ENCODE results near the gene TMEM88.

DNA sequence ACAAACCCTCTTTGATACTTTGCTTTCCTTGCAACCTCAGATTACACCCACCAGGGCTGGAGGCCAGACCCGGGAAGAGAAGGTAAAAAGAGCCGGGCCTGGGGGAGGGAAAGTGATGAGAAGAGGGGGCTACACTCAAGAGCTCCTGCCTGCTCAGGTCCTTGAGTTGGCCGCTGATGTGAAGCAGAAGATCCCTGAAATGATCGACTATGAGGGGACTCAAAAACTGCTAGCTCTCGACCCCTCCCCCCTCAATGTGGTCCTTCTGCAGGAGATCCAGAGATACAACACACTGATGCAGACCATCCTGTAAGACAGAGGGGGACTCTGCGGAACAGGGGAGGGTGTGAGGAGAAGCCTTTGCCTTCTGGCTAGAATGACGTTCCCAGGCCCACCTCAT, 23.6 kb upstream of the TMEM88 start:
- TF ChIP-seq, protein P1, sequence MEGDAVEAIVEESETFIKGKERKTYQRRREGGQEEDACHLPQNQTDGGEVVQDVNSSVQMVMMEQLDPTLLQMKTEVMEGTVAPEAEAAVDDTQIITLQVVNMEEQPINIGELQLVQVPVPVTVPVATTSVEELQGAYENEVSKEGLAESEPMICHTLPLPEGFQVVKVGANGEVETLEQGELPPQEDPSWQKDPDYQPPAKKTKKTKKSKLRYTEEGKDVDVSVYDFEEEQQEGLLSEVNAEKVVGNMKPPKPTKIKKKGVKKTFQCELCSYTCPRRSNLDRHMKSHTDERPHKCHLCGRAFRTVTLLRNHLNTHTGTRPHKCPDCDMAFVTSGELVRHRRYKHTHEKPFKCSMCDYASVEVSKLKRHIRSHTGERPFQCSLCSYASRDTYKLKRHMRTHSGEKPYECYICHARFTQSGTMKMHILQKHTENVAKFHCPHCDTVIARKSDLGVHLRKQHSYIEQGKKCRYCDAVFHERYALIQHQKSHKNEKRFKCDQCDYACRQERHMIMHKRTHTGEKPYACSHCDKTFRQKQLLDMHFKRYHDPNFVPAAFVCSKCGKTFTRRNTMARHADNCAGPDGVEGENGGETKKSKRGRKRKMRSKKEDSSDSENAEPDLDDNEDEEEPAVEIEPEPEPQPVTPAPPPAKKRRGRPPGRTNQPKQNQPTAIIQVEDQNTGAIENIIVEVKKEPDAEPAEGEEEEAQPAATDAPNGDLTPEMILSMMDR (IDR thresholded peaks at IDR 0.05): no peak
- no peak for TF ChIP-seq POLR2A (IDR thresholded peaks at IDR 0.05)

Measured in esophagus squamous epithelium (tissue), 4 donors.